GM18858 (cell line): ENCODE measurements around the gene SLC9A5.

Source experiments
- ATAC-seq: cut with Tn5 transposase; IDR thresholded peaks from one replicate; pipeline ENCODE4 v1.9.1; 2021; ENCODE audit not compliant: unreplicated experiment

SLC9A5 gene

DNA sequence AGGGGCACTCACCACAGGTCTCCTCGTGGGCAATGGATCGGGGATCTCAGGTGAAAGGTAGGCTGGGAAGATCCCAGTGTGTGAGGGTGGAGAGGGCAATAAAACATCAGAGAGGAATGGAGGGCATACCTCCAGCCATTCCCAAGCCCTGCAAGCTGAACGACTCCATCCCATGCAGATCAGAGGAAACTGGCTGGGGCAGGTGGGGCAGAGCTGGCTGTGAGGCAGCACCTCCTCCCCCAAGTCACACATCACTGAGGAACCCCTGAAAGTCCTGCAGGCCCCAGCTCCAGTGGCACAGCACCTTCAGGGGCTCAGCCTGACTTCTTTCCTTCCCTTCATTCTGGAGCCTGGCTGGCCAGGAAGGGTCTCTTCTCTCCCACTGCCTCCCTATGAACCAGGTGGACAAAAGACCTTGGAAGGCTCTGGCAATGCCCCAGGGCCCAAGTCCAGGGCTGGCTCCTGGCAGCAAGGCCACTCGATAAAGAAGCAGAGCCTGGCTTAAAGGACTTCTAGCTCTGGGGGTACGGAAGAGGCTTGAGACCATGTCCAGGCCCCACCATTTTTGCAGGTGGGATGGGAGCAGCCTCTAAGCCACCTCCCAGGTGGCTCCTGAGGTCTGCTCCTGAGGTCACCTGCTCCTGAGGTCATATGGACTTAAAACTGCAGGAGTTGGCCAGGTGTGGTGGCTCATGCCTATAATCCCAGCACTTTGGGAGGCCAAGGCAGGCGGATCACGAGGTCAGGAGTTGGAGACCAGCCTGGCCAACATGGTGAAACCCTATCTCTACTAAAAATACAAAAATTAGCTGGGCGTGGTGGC is 35.4 kb upstream of the SLC9A5 start:
- ATAC-seq = no peak

DNA sequence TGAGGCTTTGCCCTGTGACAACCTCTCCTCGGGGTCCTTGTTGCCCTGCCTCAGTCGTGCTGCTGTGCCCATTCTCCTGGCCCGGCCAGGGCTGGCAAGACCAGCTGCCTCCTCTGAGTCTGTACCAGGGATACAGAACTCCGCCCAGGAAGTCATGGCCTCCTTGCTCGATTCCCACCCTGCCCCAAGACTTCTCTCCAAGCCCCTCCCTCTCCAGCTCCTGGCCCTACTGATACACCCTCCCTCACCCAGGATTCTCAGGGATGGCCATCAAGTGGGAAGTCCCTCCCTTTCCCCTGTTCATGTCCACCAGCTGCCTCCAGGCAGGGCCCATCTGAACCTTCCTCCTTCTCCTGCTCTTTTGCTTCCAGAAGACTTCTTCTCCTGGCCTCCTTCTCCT is 33.1 kb upstream of the SLC9A5 start:
- ATAC-seq = no peak

DNA sequence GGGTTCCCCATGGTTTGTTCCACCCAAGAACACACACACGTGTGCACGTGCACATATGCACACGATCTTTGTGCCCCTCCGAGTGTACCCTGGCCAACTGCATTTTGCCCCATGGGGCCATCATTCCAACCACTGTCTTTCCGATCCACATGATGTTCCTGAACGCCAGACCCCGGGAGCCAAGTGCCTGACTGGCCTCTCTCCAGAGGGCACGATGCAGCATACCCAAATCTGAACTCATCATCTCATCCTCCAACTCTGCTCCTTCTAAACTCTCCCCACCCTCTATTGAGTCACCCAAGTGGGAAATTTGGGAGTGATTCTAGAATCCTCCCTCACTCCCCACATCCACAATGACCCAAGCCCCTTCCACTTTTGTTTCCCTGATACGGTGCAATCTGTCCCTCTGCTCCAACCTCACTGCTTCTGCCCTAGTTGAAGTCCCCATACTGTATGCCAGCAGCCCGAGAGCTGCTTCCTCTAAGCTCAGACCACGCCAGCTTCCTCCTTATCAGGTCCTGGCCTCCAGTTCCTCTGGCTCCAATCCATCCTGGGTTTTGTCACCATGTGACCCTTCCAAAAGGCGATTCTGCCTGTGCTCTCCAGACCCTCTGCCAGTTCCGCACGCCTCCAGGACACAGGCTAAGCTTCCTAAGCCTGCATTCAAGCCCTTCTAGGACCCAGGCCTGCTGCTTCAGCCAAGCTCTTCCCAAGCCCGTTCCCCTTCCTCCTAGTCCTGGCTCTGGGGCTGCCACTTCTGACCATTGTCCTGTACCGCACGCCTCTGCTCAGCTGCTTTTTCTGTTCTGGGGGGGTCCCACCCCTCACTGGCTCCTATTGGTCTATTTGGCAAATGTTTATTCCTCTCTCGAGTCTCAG is 31.9 kb upstream of the SLC9A5 start:
- no peak for ATAC-seq

DNA sequence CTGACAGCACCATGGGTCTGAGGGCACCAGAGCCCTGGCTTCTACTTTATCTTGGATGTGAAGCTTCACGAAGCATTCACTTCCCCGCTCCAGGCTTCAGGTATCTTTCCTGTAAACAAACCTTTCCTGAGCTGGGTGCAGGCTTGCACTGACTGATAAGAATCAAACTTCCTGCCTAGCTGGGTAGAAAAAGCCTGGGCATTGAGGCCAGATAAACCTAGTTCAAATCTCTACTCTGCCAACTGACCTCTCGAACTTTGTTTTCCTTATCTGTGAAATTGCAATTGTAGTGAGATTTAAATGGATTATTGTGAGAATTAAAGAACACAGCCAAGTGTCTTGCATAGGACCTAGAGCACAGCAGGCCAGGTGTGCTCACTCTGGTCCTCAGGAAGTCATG is 24.8 kb upstream of the SLC9A5 start:
- ATAC-seq = no peak

DNA sequence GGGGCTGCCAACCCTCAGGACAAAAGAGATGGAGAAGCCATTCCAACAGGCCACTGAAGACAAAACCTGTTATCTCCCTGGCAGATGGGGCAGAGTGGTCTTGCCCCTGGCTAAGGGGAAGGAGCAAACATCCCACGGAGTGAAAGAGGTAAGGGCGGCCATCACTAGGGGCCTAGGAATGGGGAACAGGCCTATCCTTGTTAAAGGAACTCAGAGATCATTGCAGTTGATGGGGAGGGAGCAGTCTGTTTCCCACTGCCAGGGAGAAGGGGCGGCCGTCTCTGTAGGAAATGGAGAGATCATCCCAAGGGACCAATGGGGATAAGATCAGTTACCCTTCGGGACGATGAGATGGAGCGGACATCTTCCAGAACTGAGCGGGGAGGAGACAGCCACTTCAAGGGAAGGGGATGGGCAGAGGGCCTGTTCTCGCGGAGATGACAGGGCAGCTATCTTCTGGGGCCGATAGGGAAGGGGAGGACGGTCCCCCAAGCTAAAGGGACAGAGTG is 22.4 kb upstream of the SLC9A5 start:
- peak; percentile 10 for ATAC-seq

DNA sequence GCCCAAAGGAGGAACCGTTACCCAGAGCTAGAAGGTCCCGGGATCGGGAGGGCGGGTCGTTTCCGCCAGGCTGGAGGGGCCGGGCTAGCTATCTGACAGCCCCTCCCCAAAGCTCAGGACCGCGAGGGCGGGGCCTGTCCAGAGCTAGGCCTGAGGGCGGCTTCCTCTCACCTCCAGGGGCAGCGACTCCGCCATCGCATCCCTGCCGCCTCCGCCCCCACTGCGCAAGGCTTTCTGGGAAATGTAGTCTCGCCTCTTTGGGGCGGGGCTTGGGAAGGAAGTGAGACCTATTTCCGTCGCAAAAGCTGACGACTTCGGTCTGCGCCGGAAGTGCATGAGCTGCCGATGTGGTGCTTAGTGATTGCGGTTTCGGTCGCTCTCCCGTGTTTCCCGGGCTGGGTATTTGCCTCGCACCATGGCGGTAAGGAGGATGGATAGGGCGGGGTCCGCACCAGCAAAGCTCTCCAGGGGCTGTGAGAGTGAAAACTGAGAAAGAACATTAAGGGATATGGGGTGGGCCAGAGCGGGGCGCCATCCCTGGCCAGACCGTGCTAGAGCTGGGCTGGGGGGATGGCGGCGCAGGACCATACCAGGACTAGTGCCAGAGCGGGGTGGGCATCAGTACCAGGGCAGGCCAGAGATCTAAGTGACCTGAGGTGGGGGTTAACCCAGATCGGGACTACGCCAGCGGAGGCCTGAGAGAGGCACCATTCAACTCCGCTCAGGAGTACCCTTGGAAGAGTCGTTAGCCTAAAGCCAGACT is 21.8 kb upstream of the SLC9A5 start, which contains the start of gene TMEM208:
TSS of gene TMEM208 (plus strand) at position 327 of the 763 bp plus-strand sequence. CDS start at position 416, 89 bp downstream.
- peak; percentile 65 for ATAC-seq

DNA sequence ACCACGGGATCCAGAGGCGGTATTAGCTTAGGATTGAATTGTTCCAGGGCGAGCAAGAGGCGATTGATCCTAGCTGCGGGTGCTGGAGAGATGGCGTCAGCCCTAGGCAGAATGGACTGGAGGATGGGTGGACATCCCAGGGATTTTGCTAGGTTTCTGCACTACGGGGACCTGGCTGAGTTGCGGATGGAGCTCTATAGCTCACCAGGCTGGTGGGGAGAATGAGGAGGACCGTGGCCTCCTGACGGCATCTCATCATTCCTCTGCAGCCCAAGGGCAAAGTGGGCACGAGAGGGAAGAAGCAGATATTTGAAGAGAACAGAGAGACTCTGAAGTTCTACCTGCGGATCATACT is 21.2 kb upstream of the SLC9A5 start:
- no peak for ATAC-seq

DNA sequence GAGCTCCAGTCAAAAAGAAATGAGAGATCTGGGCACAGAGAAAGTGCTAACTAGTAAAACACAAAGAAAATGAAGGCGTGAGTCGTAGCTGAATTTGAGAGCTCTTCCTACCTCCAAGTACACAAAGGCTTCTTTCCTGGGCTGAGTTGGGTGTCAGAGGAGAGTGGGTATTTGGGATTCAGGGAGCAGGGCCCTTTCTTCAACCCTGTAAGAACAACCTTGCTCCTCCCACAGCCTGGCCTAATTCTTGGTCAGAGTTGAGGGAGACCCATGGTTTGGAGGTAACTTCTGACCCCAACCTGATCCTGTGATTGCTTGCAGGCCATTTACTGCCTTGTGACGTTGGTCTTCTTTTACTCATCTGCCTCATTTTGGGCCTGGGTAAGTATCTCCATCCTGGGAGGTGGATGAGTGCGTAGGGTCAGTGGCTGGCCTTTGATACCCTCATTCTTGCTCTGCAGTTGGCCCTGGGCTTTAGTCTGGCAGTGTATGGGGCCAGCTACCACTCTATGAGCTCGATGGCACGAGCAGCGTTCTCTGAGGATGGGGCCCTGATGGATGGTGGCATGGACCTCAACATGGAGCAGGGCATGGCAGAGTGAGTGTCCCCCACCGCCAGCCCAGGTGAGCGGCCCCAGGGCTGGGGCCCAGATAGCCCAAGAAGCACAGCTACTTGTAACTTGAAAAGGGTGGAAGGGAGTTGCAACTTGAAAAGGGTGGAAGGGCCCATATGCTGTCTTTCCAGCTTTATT is 20.6 kb upstream of the SLC9A5 start:
- no peak for ATAC-seq

DNA sequence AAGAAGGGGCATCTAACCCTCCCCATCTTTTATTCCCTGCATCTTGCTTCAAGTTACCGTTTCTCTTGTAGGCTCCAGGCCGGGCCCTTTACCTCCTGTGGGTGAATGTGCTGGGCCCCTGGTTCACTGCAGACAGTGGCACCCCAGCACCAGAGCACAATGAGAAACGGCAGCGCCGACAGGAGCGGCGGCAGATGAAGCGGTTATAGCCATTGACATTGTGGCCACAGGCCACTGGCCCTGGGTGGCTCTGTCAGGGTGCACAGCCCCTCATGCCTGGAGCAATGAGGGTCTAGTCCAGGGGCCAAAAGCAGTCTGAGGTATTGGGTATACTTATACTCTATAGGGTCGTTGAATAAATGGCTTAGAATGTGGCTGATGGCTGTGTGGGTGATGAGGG is 19.9 kb upstream of the SLC9A5 start:
- no peak for ATAC-seq

DNA sequence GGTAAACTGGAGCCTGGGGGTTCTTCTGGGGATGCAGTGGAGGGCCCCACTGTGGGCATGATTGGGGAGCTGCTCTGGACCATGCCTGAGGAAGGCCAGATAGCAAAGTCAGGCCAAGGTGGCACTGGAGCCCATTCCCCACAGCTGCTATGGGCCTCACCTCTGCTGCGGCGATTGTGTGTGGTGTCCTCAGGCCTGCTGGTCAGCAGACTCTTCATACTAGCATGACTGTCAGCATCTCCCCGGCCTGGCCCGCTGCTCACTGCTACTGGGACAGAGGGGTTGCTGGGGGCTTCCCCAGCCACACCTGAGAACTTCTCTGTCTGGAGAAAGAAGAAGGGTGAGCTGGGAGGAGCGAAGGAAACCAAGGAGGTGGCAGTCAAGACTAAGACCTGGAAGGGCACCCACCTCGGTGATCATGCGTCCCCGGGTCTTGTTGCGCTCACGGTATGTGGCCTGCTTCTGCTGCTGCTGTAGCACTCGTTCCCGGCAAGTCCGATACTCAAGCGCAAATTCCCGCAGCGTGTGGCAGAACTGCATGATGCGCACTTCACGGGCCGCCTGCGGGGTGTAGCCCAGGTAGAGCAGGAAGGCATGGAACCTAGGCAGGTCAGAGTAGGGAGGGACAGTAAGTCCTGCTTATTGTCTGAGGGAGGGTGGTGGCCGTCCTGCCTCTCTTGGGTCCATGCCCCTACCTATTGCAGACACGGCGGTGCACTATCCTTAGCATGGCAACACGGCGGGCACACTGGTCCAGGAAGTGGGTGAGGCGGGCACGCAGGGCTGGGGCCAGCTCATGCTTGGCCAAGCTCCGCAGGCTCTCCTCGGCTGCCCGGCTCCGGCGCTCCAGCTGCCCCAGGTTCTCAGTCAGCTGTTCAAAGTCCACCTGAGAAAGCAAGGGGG is 18.6 kb upstream of the SLC9A5 start:
- ATAC-seq = no peak

DNA sequence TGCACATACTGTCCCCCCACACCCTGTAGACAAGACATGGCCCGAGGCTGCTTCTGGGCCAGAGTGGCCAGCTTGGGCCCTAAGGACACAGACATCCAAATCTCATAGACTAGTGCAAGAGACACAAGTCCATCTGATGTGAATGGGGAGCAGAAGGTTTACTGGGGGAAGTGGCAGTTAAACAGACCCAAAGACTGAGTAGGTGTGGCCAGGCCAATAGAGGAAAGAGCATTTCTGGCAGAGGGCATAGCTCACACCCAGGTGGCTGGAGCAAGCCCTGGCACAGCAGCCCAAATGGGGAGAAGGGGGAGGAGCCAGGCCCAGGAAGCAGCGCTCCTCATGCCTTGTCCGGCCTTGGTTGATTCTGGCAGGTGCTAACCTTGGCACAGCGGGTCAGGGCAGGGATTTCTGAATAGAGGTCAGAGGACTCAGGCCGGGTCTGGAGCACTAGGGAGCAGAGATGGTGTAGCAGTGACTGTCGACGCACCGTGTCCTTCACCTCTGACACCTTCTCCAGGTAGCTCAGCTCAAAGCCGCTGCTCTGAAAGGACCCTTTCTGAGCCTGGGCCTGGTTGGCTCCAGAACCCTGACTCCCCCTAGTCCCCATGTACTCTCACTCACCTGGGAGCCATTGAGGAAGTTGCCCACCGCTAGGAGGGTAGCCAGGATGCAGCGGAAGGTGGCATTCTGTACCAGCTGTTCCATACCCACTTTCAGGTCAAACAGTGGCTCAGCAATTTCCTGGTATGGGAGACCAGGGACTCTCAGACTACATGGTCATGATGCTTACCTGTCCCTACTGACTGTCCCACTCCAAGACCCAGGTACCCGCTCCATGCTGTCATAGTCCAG is 17.7 kb upstream of the SLC9A5 start:
- ATAC-seq = no peak

DNA sequence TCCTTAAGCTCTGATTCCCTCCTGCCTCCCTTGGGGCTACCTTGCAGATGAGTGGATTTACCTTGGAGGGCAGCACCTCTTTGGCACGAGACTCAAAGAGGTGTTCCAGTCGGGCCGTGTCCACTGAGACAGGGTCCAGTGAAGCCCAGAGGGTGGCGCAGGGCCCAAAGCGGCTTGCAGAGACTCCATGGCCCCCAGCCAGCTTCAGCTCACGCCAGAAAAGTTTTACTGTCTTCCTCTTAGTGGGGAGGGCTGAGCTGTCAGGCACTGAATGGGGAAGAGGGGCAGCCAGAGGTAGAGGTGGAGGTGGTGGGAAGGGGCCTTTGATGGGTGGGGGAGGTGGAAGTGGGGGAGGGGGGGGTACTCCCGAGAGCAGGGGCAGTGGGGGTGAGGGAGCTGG is 15.2 kb upstream of the SLC9A5 start:
- ATAC-seq = no peak

DNA sequence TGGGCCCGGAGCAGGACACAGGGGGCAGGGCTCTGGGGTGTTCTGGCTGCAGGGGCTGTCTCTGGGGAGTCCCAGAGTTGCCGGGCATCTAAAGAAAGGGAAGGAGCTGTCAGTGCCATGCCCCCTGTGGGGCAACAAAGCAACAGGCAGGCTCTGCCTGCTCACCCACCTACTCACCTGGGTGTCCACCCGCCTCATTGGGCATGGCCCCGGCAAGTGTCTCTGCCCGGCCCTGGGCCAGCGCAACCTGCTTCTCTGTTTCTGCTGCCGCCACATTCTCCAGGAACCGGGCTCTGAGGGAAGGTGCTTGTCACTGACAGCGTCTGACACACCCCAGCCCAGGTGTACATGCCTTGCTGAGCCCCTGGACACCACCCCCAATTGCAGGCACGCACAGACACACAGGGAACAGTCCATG is 14.6 kb upstream of the SLC9A5 start:
- ATAC-seq = no peak

DNA sequence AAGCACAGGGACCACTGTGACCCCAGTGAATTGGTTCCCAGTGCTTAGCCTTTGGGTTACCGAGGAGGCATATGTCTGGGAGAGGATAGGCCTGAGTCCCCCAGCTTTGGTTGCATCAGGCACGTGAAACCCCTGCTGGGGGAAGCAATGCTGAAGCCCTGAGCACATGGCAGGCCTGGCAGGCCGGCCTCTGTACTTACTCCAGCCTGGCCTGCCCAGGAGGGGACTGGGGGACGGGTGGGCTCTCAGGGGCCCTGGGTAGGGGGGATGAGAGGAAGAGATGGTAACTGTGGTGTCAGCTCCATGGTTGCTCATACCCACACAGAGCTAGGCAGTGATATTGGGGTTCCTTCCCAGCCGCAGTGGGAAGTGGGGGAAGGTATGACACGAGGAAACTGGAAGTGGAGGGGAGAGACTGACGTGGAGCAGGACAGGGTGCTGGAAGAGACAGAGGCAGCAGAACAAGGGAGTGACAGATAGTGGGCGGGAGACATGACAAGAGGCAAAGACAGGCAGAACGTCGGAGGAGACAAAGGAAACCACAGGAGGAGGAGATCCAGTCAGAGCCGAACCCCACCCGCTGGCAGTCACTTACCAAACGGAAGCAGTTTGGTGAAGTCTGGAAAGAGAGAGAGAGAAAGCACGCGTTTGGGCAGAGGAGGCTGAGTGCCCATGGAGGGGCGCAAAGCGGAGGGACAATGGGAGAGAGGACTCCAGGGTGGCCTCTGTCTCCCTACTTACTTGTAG is 12.8 kb upstream of the SLC9A5 start:
- no peak for ATAC-seq

DNA sequence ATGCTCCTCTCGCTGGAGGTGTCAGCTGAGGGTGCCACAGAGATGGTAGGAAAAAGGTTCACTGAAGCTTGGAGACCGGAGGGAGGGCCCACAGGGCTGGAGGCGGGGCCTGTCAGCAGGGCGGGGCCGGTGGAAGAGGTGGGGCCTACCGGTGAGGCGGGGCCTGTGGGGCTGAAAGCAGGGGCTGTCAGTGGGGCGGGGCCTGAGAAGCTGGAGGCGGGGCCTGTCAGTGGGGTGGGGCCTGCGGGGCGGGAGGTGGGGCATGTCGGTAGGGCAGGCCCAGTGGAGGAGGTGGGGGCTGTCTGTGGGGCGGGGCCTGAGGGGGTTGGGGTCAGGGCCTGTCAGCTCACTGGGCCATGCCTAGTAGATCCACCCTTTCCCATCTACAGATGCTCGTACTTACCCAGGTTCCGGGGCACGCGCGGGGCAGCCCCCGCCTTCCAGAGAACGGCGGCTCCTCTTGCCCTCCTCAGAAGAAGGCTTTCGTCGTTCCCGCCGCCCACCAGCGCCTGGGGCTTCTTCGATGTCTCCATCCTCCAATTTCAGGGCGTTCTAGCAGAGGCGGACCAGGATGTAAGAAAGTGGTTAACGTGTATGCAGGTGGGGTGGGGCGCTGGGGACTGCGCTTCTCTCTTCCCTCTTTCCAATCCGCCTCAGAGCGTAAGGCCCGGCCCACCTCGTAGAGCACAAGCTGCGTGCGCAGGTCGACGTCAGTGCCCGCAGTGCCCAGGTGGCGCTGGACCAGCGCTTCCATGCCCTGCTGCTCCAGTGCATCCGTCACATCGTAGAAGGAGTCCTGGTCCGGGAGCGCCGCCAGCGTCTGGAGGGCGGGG is 12.0 kb upstream of the SLC9A5 start:
- no peak for ATAC-seq

DNA sequence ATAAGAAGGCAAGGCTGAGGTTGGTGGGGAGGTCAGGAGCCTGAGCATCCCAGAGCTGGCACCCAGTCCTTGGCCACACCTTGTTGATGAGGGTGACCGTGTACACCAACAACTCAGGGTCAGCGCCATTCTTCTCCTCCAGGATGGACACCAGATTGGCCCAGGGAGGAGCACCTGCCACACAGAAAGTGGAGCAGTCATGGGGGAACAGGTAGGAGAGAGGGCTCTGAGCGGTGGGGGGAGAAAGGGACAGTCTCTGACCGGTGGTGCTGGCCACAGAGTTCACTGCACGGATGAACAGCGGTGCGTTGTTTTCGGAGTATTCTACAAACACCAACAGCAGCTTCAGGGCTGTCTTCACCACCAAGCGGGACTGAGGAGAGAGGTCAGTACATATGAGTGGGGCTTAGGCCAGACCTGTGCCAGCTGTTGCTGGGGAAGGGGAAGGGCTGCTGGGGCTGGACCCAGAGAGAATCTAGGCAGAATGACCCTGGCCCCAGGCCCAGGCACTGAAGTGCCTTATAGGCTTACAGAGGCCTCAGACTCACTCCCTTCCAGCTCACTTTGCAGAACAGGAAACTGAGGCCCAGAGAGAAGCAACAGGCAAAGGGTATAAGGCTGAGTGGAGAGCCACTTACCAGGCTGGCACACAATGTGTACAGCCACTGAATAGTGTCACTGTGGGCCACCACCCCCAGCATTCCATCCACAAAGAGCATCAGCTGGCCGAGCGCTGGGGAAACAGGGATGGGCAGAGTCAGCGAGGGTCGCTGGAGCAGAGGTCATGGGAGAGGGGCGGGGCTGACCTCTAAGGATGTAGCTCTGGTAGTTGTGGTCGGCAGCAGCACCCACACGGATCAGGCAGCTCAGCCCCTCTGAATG is 11.1 kb upstream of the SLC9A5 start:
- ATAC-seq = no peak
